Naive thymus-derived CD8-positive, alpha-beta T cell (primary cell): ENCODE measurements around the gene POGZ. TPM values are rescaled to one million over a fixed set of nuclear protein-coding genes. Genes with fewer than 3 reads are reported as not detected.

Experiments
- ATAC-seq, 2 donors: fragments of 150-1000 bp; cut with Tn5 transposase in 1 of 2; sonication (Bioruptor Pico), chemical (Tn5 transposase) in 1 of 2; 1 replicate in 1 of 2; 2 replicates in 1 of 2; pipeline ENCODE4 v1.10.0; 2021; ENCODE audit warnings: mild to moderate bottlenecking in 2 of 2, moderate library complexity in 2 of 2
- POLR2A ChIA-PET: fragments of 350-600 bp; sonication (Branson Sonifier 250); formaldehyde crosslinking; loops from one replicate; lab custom pipeline; 2021; ENCODE audit warnings: antibody characterized with exemption; lab: Charles Lee
- DNase-seq, 10 donors: peaks; one replicate each; pipeline versions ENCODE4 v3.0.0 to v3.0.0-alpha.2; 2020 to 2022
- H3K27ac Mint-ChIP-seq, 10 donors: one replicate each; pipeline ENCODE4 v1.8.0; 2020 to 2022; ENCODE audit warnings: mild to moderate bottlenecking in 10 of 10, mixed read lengths in 10 of 10, moderate library complexity in 4 of 10, inconsistent platforms in 1 of 10
- H3K27me3 Mint-ChIP-seq, 5 donors: one replicate each; pipeline ENCODE4 v1.8.0; 2021 to 2022; ENCODE audit warnings: mixed read lengths in 5 of 5
- H3K36me3 Mint-ChIP-seq, 3 donors: one replicate each; pipeline ENCODE4 v1.8.0; 2020 to 2022; ENCODE audit warnings: mixed read lengths in 3 of 3, mild to moderate bottlenecking in 2 of 3, inconsistent platforms in 1 of 3
- H3K4me1 Mint-ChIP-seq, 4 donors: one replicate each; pipeline ENCODE4 v1.8.0; 2021 to 2022; ENCODE audit warnings: mixed read lengths in 4 of 4
- H3K4me3 Mint-ChIP-seq, 10 donors: one replicate each; pipeline ENCODE4 v1.8.0; 2020 to 2022; ENCODE audit warnings: mild to moderate bottlenecking in 10 of 10, mixed read lengths in 10 of 10, moderate library complexity in 6 of 10, inconsistent platforms in 1 of 10
- H3K9me3 Mint-ChIP-seq, 9 donors: one replicate each; pipeline ENCODE4 v1.8.0; 2020 to 2022; ENCODE audit warnings: mixed read lengths in 9 of 9, mild to moderate bottlenecking in 3 of 9, inconsistent platforms in 1 of 9, moderate library complexity in 1 of 9
- polyA plus RNA-seq, 3 donors: library from polyadenylated mRNA; unstranded; fragments of 300-500 nt; fragmentation: Illumina TruSeq; gene quantifications; one replicate each; pipeline ENCODE4 v1.2.3, GENCODE V29; 2021
- total RNA-seq, 8 experiments: library from RNA in 2 of 8; stranded (reverse) in 2 of 8; gene quantifications; one replicate each; pipeline ENCODE4 v1.2.3 and lab custom pipeline; 2021 to 2026

POGZ gene
- total and polyA plus RNA-seq, 5 experiments from 2014 or later, result 5.9 to 112 (median 9.5) TPM

DNA sequence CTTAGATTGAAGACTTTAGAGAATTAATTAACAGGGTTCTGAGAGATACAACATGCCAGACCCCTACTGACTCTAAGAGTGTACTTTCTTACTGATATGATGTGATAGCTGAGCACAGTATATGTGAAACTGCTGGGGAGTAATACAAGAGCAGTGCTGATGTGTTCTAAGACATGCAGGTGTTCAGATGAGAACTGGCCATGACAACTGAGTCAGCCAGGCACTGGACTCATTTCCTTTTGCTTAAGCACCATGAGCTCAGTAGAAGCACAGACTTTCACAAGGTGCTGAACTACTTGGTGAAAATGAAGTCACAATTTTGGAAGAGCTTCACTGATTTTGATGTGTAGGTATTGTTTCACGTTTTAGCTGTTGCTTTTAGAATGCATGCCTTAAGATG is 15.9 kb upstream of the POGZ start:
- Mint-ChIP-seq H3K36me3 (no peaks in the 10 kb centered on the region), H3K4me3 (no peak overlapping the region), H3K9me3 (no peaks in the 10 kb centered on the region), H3K4me1 (peaks cover 5 to 12% (median 8%) of the 10 kb centered on the region in 4 donors), H3K27ac (no peak overlapping the region), H3K27me3 (peaks cover 0 to 8% (median 4%) of the 10 kb centered on the region in 5 donors)
- no peak for ATAC-seq
- DNase-seq, result no peak
- POLR2A ChIA-PET, result interaction anchor here (0.6 to 5.8 kb wide), 4 partner anchors 9 to 734 kb away, joined by 3 to 39 read pairs (median 4); partner anchors contain the start of gene POGZ

DNA sequence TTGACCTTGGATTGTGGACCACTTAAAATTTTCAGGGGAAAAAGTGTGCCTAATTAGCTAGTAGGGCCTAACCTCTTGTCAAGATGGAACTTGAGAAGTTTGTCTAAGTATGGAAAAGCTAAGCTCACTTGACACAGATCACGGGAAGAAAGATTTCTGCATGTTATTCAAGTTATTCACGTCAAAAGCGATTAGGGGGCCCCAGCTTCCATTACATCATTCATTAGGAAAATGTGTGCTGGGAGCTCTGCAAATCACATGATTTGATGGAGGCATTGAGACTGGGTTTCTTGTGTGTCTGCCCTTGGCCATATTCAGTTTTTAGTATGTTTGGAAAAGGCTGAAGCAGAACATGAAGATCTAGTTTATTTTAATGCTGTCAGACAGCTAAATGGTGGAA is 15.5 kb upstream of the POGZ start:
- Mint-ChIP-seq H3K27me3 (peaks cover 0 to 8% (median 4%) of the 10 kb centered on the region in 5 donors), H3K27ac (no peak overlapping the region), H3K4me1 (peaks cover 5 to 12% (median 8%) of the 10 kb centered on the region in 4 donors), H3K36me3 (no peaks in the 10 kb centered on the region), H3K9me3 (no peaks in the 10 kb centered on the region), H3K4me3 (no peak overlapping the region)
- ATAC-seq (no peak), DNase-seq (no peak)
- POLR2A ChIA-PET, result interaction anchor here (5.8 kb wide), 1 partner anchor 16 kb away, joined by 39 read pairs; the partner anchor contains the start of gene POGZ

DNA sequence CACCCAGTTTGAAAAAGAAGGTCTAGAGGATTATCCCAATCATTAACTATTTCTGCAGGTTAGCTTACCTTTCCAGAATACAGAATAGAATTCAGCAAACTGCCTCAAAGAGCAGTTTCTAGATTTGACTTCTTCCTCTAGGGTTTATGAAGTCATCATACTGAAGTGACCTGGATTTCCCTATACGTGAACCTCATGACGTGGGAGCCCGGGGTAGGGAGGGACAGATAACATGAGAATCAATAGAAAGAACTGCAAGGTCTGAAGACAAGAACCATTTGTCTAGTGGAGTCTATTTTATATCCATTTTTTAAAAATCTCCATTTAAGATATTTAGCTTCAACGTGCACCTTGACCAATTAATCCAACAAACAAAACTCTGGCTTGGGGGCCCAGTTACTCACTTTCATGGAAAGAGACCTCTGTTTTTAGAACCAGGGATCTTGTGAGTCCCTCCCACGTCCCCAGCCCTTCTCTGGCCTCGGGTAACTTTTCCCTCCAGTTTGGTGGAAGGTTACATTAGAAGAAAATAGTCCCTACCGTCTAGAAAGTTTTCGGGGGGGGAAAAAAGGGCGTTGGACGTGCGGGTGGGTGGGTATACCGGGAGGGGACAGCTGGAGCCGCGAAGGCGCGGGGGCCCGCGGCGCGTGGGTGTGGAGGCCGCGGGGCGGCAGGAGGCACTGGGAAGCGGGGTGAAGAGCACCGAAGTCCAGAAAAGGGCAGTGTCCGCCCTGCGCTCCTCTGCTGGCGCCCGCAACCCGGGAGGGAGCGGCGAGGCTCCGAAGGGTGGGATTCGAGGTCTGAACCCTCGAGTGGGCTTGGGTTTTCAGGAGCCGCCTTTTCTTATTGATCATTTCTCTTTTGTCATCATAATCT is 13.8 kb upstream of the POGZ start:
- DNase-seq (peak in 7 of 10 donors; percentile 6 to 33 (median 20)), ATAC-seq (peak; percentile 36 to 91)
- Mint-ChIP-seq H3K36me3 (no peaks in the 10 kb centered on the region), H3K27ac (peak overlapping the region; percentile 7 to 87 (median 74)), H3K4me1 (peaks cover 5 to 12% (median 8%) of the 10 kb centered on the region in 4 donors), H3K4me3 (peak overlapping the region; percentile 69 to 89 (median 83)), H3K27me3 (peaks cover 0 to 8% (median 4%) of the 10 kb centered on the region in 5 donors), H3K9me3 (no peaks in the 10 kb centered on the region)
- POLR2A ChIA-PET, result interaction anchor here (0.5 to 5.8 kb wide), 4 partner anchors 14 to 138 kb away, joined by 3 to 39 read pairs (median 5); partner anchors contain the start of genes CGN and POGZ

DNA sequence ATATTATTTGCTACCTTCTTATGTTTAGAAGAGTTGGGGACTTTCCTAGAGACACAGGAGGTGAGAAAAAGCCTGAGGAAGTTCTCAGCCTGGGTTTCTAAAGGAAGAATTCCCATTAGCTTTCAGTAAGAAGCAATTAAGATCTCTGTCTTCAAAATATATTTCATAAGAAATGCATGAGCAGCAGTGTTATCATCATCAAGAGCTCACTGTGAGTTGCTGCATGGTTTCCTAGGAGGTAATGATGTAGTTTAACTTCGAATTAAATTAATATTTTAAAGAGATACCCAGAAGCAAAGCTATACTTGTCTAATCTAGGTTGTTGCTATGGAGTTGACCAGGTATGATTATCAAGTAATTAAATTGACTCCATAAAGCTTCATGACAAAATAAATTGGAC is 5.7 kb upstream of the POGZ start:
- Mint-ChIP-seq H3K27me3 (peaks cover 19 to 40% (median 25%) of the 10 kb centered on the region in 5 donors), H3K9me3 (no peaks in the 10 kb centered on the region), H3K27ac (no peak overlapping the region), H3K36me3 (no peaks in the 10 kb centered on the region), H3K4me3 (no peak overlapping the region), H3K4me1 (peaks cover 0 to 3% (median 1%) of the 10 kb centered on the region in 4 donors)
- ATAC-seq (no peak), DNase-seq (no peak)
- POLR2A ChIA-PET, result interaction anchor here (0.7 kb wide), 1 partner anchor 359 kb away, joined by 8 read pairs; no protein-coding TSS in a partner anchor

DNA sequence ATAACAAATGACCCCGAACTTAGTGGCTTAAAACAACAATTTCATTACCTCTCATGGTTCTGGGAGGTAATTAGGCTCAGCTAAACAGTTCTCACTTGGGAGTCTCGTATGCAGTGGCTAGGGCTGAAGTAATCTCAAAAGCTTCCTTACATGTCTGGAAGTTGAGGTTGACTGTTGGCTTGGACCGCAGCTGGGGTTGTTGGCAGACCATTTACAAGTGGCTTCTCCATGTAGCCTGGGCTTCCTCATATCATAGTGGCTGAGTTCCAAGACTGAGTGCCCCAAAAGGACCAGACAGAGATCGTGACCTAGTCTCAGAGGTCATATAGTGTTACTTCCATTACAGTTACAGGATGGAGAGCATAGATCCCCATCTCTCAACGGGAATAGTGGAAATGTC is 2.4 kb upstream of the POGZ start:
- peaks cover 0 to 6% (median 0%) of the 10 kb centered on the region in 3 donors for H3K36me3 Mint-ChIP-seq
- H3K27me3 Mint-ChIP-seq, result peaks cover 18 to 34% (median 27%) of the 10 kb centered on the region in 5 donors
- H3K4me3 Mint-ChIP-seq, result no peak overlapping the region
- peaks cover 0 to 2% (median 0%) of the 10 kb centered on the region in 9 donors for H3K9me3 Mint-ChIP-seq
- DNase-seq, result no peak
- H3K4me1 Mint-ChIP-seq, result peaks cover 6 to 18% (median 13%) of the 10 kb centered on the region in 4 donors
- POLR2A ChIA-PET, result interaction anchor here (0.5 kb wide), 1 partner anchor 9 kb away, joined by 4 read pairs; no protein-coding TSS in a partner anchor
- peak overlapping the region in 1 of 10 donors; percentile 21 for H3K27ac Mint-ChIP-seq
- ATAC-seq, result no peak

DNA sequence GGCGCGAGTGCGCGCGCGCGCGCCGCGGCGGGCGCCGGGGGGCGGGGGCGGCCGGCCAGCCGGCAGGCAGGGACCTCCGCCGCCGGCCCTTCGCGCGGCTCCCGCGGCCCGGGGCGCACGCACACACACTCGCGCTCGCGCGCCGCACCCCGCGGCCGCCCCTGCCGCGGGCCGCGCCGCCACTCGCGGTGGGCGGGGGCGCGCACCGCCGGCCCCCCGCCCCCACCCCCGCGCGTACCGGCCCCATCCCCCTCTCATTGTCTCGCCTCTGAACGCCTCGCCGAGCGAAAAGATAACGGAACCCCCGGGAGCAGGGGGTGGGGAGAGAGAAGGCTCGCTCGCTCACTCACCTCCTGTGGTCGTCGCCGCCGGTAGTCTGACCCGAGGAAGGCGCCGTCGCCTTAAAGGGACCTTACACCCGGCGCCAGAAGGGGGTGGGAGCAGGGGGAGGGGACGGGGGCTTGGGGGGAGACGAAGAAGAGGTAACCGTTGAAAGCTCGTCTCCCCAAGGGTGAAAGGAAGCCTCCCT is 428 bp downstream of the POGZ start:
- peaks cover 9 to 21% (median 17%) of the 10 kb centered on the region in 5 donors for H3K27me3 Mint-ChIP-seq
- POLR2A ChIA-PET, result interaction anchor here (0.5 to 3.7 kb wide), 6 partner anchors 8 to 450 kb away, joined by 3 to 39 read pairs (median 5); partner anchors contain the start of gene CGN
- ATAC-seq (peak; percentile 53 to 55), DNase-seq (peak in 8 of 10 donors; percentile 37 to 82 (median 56))
- peaks cover 10 to 37% (median 30%) of the 10 kb centered on the region in 4 donors for H3K4me1 Mint-ChIP-seq
- peak overlapping the region; percentile 79 to 94 (median 84) for H3K4me3 Mint-ChIP-seq
- H3K9me3 Mint-ChIP-seq, result peaks cover 0 to 2% (median 0%) of the 10 kb centered on the region in 9 donors
- peaks cover 0 to 6% (median 2%) of the 10 kb centered on the region in 3 donors for H3K36me3 Mint-ChIP-seq
- peak overlapping the region in 9 of 10 donors; percentile 75 to 96 (median 92) for H3K27ac Mint-ChIP-seq

DNA sequence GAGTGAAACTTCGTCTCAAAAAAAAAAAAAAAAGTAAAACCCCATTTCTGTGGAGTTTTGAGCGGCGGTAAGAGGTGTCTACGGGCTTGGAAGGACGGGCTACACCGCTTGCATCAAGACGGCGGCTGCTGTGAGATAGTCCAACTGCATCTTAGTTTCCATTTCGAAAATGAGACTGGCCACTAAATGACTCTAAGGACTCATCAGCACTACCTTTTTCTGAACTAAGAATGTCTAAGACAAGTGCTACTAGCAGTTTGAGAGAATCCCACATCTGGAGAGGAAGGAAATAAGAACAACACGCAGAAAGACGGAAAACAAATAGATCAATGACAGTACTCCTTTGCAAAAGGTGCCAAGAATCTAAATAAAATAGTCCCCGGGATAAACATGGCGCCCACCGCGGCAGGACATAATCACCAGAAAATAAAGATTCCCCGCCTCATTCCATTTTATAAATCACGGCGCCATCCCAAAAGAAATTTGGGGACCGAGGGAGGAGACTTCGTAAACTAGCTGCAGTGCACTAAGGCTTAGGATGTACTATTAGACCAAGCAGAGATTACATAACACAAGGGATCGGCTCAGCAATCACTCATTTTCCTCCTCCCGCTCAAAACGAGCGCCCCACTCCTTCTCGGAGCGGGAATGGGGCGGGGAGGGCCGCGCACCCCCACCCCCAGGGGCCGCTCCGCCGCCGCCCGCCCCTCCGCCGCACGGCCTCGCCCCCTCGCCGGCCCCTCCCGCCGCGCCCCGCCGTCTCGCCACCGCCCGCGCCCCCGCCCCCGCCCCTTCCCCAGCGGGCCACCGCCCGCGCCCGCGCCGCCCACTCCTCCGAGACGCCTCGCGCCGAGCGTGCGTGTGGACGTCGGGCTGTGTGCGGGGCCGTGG is 1.1 kb downstream of the POGZ start:
- POLR2A ChIA-PET, result interaction anchor here (0.5 to 3.7 kb wide), 8 partner anchors 9 to 447 kb away, joined by 3 to 39 read pairs (median 4); partner anchors contain the start of gene CGN
- ATAC-seq (peak; percentile 56), DNase-seq (peak; percentile 47 to 79 (median 62))
- Mint-ChIP-seq H3K4me3 (peak overlapping the region; percentile 87 to 96 (median 93)), H3K4me1 (peaks cover 10 to 43% (median 32%) of the 10 kb centered on the region in 4 donors), H3K36me3 (peaks cover 0 to 6% (median 2%) of the 10 kb centered on the region in 3 donors), H3K27me3 (peaks cover 7 to 16% (median 13%) of the 10 kb centered on the region in 5 donors), H3K9me3 (peaks cover 0 to 2% (median 0%) of the 10 kb centered on the region in 9 donors), H3K27ac (peak overlapping the region; percentile 91 to 98 (median 94))

DNA sequence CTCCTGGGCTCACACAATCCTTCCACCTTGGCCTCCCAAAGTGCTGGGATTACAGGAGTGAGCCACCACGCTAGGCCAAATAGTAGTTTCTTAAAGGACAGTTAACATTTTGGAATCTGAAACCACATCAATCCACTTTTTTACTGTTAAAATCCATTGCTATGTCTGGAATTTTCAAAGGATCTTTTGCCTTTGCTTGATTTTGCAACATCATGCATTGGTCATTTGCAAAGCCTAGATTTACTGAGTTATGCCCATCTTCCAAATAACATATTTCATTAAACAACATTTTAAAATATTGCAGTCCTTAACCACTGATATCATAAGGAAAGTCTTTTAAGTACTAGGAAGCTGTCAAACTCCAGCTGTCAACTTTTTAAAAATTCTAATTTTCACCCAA is 3.3 kb downstream of the POGZ start:
- H3K4me1 Mint-ChIP-seq, result peaks cover 10 to 45% (median 34%) of the 10 kb centered on the region in 4 donors
- H3K27ac Mint-ChIP-seq, result peak overlapping the region in 6 of 10 donors; percentile 17 to 94 (median 79)
- ATAC-seq (no peak), DNase-seq (no peak)
- peaks cover 0 to 2% (median 0%) of the 10 kb centered on the region in 9 donors for H3K9me3 Mint-ChIP-seq
- POLR2A ChIA-PET, result interaction anchor here (0.7 to 0.9 kb wide), 2 partner anchors 9 to 1187 kb away, joined by 3 to 4 read pairs; partner anchors contain the start of gene APH1A
- peaks cover 0 to 6% (median 5%) of the 10 kb centered on the region in 3 donors for H3K36me3 Mint-ChIP-seq
- H3K27me3 Mint-ChIP-seq, result peaks cover 0 to 1% (median 0%) of the 10 kb centered on the region in 5 donors
- peak overlapping the region in 2 of 10 donors; percentile 7 to 46 for H3K4me3 Mint-ChIP-seq

DNA sequence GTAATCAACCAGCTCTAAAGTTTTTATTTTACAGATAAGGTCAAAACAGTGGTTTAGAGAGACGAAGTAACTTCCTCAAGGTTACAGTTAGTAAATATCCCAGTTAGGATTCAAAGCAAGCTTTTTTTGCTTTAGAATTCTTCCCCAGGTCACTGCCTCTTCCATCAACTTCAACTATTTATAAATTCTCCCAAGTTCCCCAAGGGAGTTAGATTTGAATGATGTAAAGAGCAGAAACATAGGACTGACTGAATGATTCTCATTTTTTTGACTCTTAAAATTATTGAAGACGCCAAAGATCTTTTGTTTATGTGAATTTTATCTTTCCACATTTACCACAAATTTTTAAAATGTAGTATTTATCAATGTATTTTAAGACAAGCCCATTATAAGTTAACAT is 4.1 kb downstream of the POGZ start:
- peaks cover 0 to 11% (median 6%) of the 10 kb centered on the region in 3 donors for H3K36me3 Mint-ChIP-seq
- POLR2A ChIA-PET, result interaction anchor here (0.6 to 1.2 kb wide), 3 partner anchors 19 to 1187 kb away, joined by 3 to 4 read pairs (median 3); partner anchors contain the start of gene APH1A
- H3K27me3 Mint-ChIP-seq, result peaks cover 0 to 1% (median 0%) of the 10 kb centered on the region in 5 donors
- no peak overlapping the region for H3K4me3 Mint-ChIP-seq
- peaks cover 10 to 50% (median 38%) of the 10 kb centered on the region in 4 donors for H3K4me1 Mint-ChIP-seq
- H3K27ac Mint-ChIP-seq, result peak overlapping the region in 8 of 10 donors; percentile 12 to 94 (median 46)
- ATAC-seq (no peak), DNase-seq (no peak)
- H3K9me3 Mint-ChIP-seq, result peaks cover 0 to 2% (median 0%) of the 10 kb centered on the region in 9 donors

DNA sequence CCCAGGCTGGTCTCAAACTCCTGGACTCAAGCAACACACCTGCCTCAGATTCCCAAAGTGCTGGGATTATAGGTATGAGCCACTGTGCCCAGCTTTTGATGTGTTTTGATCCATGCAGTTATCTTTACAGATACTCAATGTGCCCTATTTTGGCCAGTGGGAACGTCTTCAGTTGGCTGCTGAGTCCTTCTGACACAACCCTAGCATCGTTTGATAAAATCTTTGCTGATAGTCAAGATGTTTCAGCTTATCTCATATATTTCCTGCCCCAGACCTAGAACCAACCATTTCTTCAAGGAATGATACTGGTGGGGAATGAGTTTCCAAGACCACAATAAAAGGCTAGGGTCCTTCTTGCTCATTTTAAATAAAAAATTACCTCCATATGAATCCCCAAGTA is 11.6 kb downstream of the POGZ start:
- POLR2A ChIA-PET, result interaction anchor here (0.7 to 1.3 kb wide), 3 partner anchors 8 to 93 kb away, joined by 3 to 6 read pairs (median 3); partner anchors contain the start of genes POGZ and TUFT1
- Mint-ChIP-seq H3K27me3 (no peaks in the 10 kb centered on the region), H3K36me3 (peaks cover 0 to 18% (median 0%) of the 10 kb centered on the region in 3 donors), H3K27ac (peak overlapping the region in 3 of 10 donors; percentile 8 to 58 (median 46)), H3K9me3 (no peaks in the 10 kb centered on the region), H3K4me3 (no peak overlapping the region), H3K4me1 (peaks cover 7 to 56% (median 39%) of the 10 kb centered on the region in 4 donors)
- DNase-seq (no peak), ATAC-seq (no peak)

DNA sequence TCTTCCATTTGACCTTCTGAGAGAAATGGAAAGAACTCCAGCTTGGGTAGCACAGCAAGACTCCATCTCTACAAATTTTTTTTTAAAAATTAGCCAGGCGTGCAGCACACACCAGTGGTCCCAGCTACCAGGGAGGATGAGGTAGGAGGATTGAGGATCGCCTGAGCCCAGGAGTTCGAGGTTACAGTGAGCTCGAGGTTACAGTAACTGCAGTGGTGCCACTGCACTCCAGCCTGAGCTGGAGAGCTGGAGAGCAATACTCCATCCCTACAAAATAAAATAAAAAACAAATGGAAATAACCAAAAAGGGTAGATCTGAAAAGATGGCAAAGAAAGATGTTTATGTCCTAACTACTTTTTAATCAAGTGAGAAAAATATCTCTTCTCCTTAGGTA is 14.5 kb downstream of the POGZ start:
- Mint-ChIP-seq H3K4me3 (no peak overlapping the region), H3K36me3 (peaks cover 0 to 26% (median 10%) of the 10 kb centered on the region in 3 donors), H3K4me1 (peaks cover 12 to 64% (median 45%) of the 10 kb centered on the region in 4 donors), H3K27me3 (no peaks in the 10 kb centered on the region), H3K9me3 (no peaks in the 10 kb centered on the region), H3K27ac (peak overlapping the region in 8 of 10 donors; percentile 18 to 57 (median 51))
- DNase-seq (no peak), ATAC-seq (no peak)
- POLR2A ChIA-PET, result interaction anchor here (0.7 to 1.0 kb wide), 2 partner anchors 66 to 290 kb away, joined by 4 read pairs; partner anchors contain the start of gene CGN
